ENCODE results near the gene BICC1. TPM values are rescaled to one million over a fixed set of nuclear protein-coding genes. Genes with fewer than 3 reads are reported as not detected.

BICC1 gene
- total and polyA plus RNA-seq, 2 donors (not counting 1 experiment from before 2014, with no cell fraction given), result 22.6 to 64.7 TPM

GRCh38 chr10:58837826-58838225, 325.2 kb downstream of the BICC1 start:
- H2AFZ ChIP-seq (ENCODE audit: low read length), result no peak overlapping the region
- no peaks in the 10 kb centered on the region for H3K79me2 ChIP-seq (ENCODE audit: control insufficient read depth, insufficient read depth, low read length)
- H3K4me2 ChIP-seq (ENCODE audit: extremely low read depth, insufficient read depth, low read length), result no peak overlapping the region
- H3K9me3 ChIP-seq (ENCODE audit: control insufficient read depth, insufficient read depth, low read depth, low read length), result no peaks in the 10 kb centered on the region
- H3K27me3 ChIP-seq (ENCODE audit: control insufficient read depth, insufficient read depth, low read length), result no peaks in the 10 kb centered on the region
- no peak overlapping the region for H3K27ac ChIP-seq (ENCODE audit: insufficient read depth, low read length)
- no peaks in the 10 kb centered on the region for H3K36me3 ChIP-seq (ENCODE audit: control insufficient read depth, insufficient read depth, low read length)
- TF ChIP-seq CTCF (conservative IDR thresholded peaks at IDR 0.05 in 1 of 2, IDR thresholded peaks at IDR 0.05 in 1 of 2; ENCODE audit: low read depth in 1 of 2, low read length in 2 of 2) (no peak), EZH2 (IDR thresholded peaks at IDR 0.05; ENCODE audit: low read length, missing control alignments) (no peak)
- H3K9ac ChIP-seq (ENCODE audit: insufficient read depth, low read length), result no peak overlapping the region
- H3K4me1 ChIP-seq (ENCODE audit: control insufficient read depth, extremely low read depth, insufficient read depth, low read length), result no peaks in the 10 kb centered on the region
- H3K4me3 ChIP-seq (replicated peaks in 1 of 4; ENCODE audit: control extremely low read depth in 1 of 4, insufficient read depth in 1 of 4, low read depth in 3 of 4, low read length in 4 of 4), result no peak overlapping the region
- H4K20me1 ChIP-seq (ENCODE audit: control insufficient read depth, extremely low read depth, insufficient read depth, low read length), result no peaks in the 10 kb centered on the region
- no peak for DNase-seq (ENCODE audit: low read depth in 2 of 2)

- H3K27me3 ChIP-seq (ENCODE audit: control insufficient read depth, insufficient read depth, low read length), result no peaks in the 10 kb centered on the region
- no peaks in the 10 kb centered on the region for H3K9me3 ChIP-seq (ENCODE audit: control insufficient read depth, insufficient read depth, low read depth, low read length)
- H3K27ac ChIP-seq (ENCODE audit: insufficient read depth, low read length), result no peak overlapping the region
- H3K4me1 ChIP-seq (ENCODE audit: control insufficient read depth, extremely low read depth, insufficient read depth, low read length), result no peaks in the 10 kb centered on the region
- H3K79me2 ChIP-seq (ENCODE audit: control insufficient read depth, insufficient read depth, low read length), result no peaks in the 10 kb centered on the region
- H3K36me3 ChIP-seq (ENCODE audit: control insufficient read depth, insufficient read depth, low read length), result no peaks in the 10 kb centered on the region
- H2AFZ ChIP-seq (ENCODE audit: low read length), result no peak overlapping the region
- DNase-seq (ENCODE audit: low read depth in 2 of 2), result no peak
- H3K4me2 ChIP-seq (ENCODE audit: extremely low read depth, insufficient read depth, low read length), result no peak overlapping the region
- H4K20me1 ChIP-seq (ENCODE audit: control insufficient read depth, extremely low read depth, insufficient read depth, low read length), result no peaks in the 10 kb centered on the region
- no peak overlapping the region for H3K9ac ChIP-seq (ENCODE audit: insufficient read depth, low read length)
- H3K4me3 ChIP-seq (replicated peaks in 1 of 4; ENCODE audit: control extremely low read depth in 1 of 4, insufficient read depth in 1 of 4, low read depth in 3 of 4, low read length in 4 of 4), result no peak overlapping the region
- no peak for TF ChIP-seq CTCF (conservative IDR thresholded peaks at IDR 0.05 in 1 of 2, IDR thresholded peaks at IDR 0.05 in 1 of 2; ENCODE audit: low read depth in 1 of 2, low read length in 2 of 2)
- TF ChIP-seq EZH2 (IDR thresholded peaks at IDR 0.05; ENCODE audit: low read length, missing control alignments), result no peak
Measured at GRCh38 chr10:58838561-58839208, 326.0 kb downstream of the BICC1 start.

DNA sequence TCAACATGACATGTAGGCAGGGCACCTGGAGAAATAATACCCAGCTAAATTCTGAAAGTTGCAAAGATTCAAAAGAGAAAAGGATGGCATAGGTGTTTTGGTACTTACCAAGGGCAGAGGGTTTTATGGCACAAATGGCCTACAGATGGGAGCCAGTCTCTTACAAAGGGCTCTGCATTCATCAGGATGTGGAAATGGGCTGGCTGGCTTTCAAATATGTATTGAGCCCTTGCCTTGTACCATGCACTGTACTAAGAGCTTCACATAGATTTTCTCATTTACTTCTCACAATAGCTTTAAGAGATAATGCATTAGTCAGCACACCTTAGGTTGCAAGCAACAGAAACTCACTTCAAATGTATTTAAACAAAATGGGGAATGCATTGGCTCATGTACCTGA, 327.1 kb downstream of the BICC1 start:
- DNase-seq (ENCODE audit: low read depth in 2 of 2), result peak in 1 of 2 donors; percentile 12
- Histone ChIP-seq H3K27ac (ENCODE audit: insufficient read depth, low read length) (no peak overlapping the region), H3K9ac (ENCODE audit: insufficient read depth, low read length) (no peak overlapping the region), H3K79me2 (ENCODE audit: control insufficient read depth, insufficient read depth, low read length) (no peaks in the 10 kb centered on the region), H2AFZ (ENCODE audit: low read length) (no peak overlapping the region), H3K4me3 (replicated peaks in 1 of 4; ENCODE audit: control extremely low read depth in 1 of 4, insufficient read depth in 1 of 4, low read depth in 3 of 4, low read length in 4 of 4) (no peak overlapping the region), H3K36me3 (ENCODE audit: control insufficient read depth, insufficient read depth, low read length) (no peaks in the 10 kb centered on the region), H3K4me2 (ENCODE audit: extremely low read depth, insufficient read depth, low read length) (no peak overlapping the region), H3K9me3 (ENCODE audit: control insufficient read depth, insufficient read depth, low read depth, low read length) (no peaks in the 10 kb centered on the region), H4K20me1 (ENCODE audit: control insufficient read depth, extremely low read depth, insufficient read depth, low read length) (no peaks in the 10 kb centered on the region), H3K27me3 (ENCODE audit: control insufficient read depth, insufficient read depth, low read length) (no peaks in the 10 kb centered on the region), H3K4me1 (ENCODE audit: control insufficient read depth, extremely low read depth, insufficient read depth, low read length) (no peaks in the 10 kb centered on the region)
- TF ChIP-seq EZH2 (IDR thresholded peaks at IDR 0.05; ENCODE audit: low read length, missing control alignments) (no peak), CTCF (conservative IDR thresholded peaks at IDR 0.05 in 1 of 2, IDR thresholded peaks at IDR 0.05 in 1 of 2; ENCODE audit: low read depth in 1 of 2, low read length in 2 of 2) (no peak)
